ENCODE results near the gene LRRN3.

- TF ChIP-seq CTCF (IDR thresholded peaks at IDR 0.05) (no peak), POLR2A (IDR thresholded peaks at IDR 0.05) (no peak)
Measured at GRCh38 chr7:111112439-111112838, 21.5 kb downstream of the LRRN3 start.

All from testis (tissue), 2 donors.